Panc1 (cell line): ENCODE data around the gene CCBE1. TPM values are rescaled to one million over a fixed set of nuclear protein-coding genes. Genes with fewer than 3 reads are reported as not detected.

ENCODE experiments used
- ATAC-seq: fragments of 200-7000 bp; cut with Tn5 transposase; 2 replicates; pipeline ENCODE4 v1.9.1; 2020; ENCODE audit warnings: mild to moderate bottlenecking, moderate library complexity
- BruUV-seq: library from RNA; stranded (reverse); fragments of 400-500 nt; replicated peaks from 2 replicates; lab custom pipeline; 2021; lab: Mats Ljungman, UMichigan
- CTCF ChIA-PET: fragments of 300-600 bp; sonication (Branson Sonifier 250); formaldehyde crosslinking; loops from one replicate; lab custom pipeline; 2022; ENCODE audit warnings: antibody characterized with exemption; lab: Charles Lee
- POLR2A ChIA-PET: fragments of 300-600 bp; sonication (Branson Sonifier 250); formaldehyde crosslinking; loops from one replicate; lab custom pipeline; 2022; ENCODE audit warnings: antibody characterized with exemption; lab: Charles Lee
- DNase-seq: peaks from one replicate; pipeline ENCODE4 v3.0.0-alpha.2; 2010; ENCODE audit warnings: low read depth, low spot score
- H3K27ac ChIP-seq: 2 replicates; pipeline ENCODE4 v1.5.1; 2011; ENCODE audit warnings: mild to moderate bottlenecking, low read length, inconsistent platforms
- H3K27me3 ChIP-seq: fragments of 200-500 bp; sonication (Bioruptor generic); 2 replicates; pipeline ENCODE4 v1.6.0; 2014; ENCODE audit warnings: low read length, inconsistent platforms; ENCODE audit not compliant: control insufficient read depth, insufficient read depth
- H3K36me3 ChIP-seq: fragments of 200-500 bp; sonication (Bioruptor generic); 2 replicates; pipeline ENCODE4 v1.5.1; 2014; ENCODE audit warnings: inconsistent platforms, mild to moderate bottlenecking, low read length, moderate library complexity; ENCODE audit not compliant: control insufficient read depth, insufficient read depth
- H3K4me1 ChIP-seq: 2 replicates; pipeline ENCODE4 v1.5.1; 2011; ENCODE audit warnings: inconsistent platforms, mild to moderate bottlenecking, low read length, moderate library complexity; ENCODE audit not compliant: control insufficient read depth, insufficient read depth
- H3K4me3 ChIP-seq, 2 experiments: 2 replicates each; pipeline ENCODE4 v1.5.1; 2011 to 2012; ENCODE audit warnings: low read depth in 2 of 2, low read length in 2 of 2, mild to moderate bottlenecking in 2 of 2, inconsistent platforms in 1 of 2, moderate library complexity in 1 of 2
- H3K9me3 ChIP-seq: fragments of 200-500 bp; sonication (Bioruptor generic); 2 replicates; pipeline ENCODE4 v1.5.1; 2014; ENCODE audit warnings: low read depth, mild to moderate bottlenecking, inconsistent platforms, low read length, moderate library complexity; ENCODE audit not compliant: control insufficient read depth, insufficient read depth
- CTCF ChIP-seq: fragments of 450-650 bp; IDR thresholded peaks from 2 replicates; pipeline ENCODE4 v1.5.1; 2017; ENCODE audit warnings: mild to moderate bottlenecking
- POLR2AphosphoS5 ChIP-seq: IDR thresholded peaks from 2 replicates; pipeline ENCODE4 v1.6.1; 2012; ENCODE audit warnings: mild to moderate bottlenecking, low read depth, low read length, moderate library complexity
- REST ChIP-seq, 2 experiments: IDR thresholded peaks; 2 replicates each; pipeline ENCODE4 v1.6.1; 2011 to 2012; ENCODE audit warnings: low read depth in 2 of 2, control low read depth in 1 of 2, low read length in 1 of 2, mild to moderate bottlenecking in 1 of 2, moderate library complexity in 1 of 2; ENCODE audit not compliant: insufficient read depth in 1 of 2
- SIN3A ChIP-seq: IDR thresholded peaks from 2 replicates; pipeline ENCODE4 v1.6.1; 2012; ENCODE audit warnings: low read depth, mild to moderate bottlenecking, low read length, moderate library complexity, borderline replicate concordance; ENCODE audit not compliant: insufficient read depth
- TCF7L2 ChIP-seq: IDR thresholded peaks from 2 replicates; pipeline ENCODE4 v1.6.1; 2011; ENCODE audit warnings: mild to moderate bottlenecking, low read depth, low read length, inconsistent platforms
- in situ Hi-C: cut with HindIII; loops from 2 replicates; pipeline ENCODE4 v1.10.0; 2016; ENCODE audit warnings: low sequenced_read_pairs, low pct_unique_long_range_greater_than_20kb
- intact Hi-C: fragments of 100-400 bp; cut with micrococcal nuclease; formaldehyde crosslinking; loops from one replicate; pipeline ENCODE4 v1.10.0; 2022; ENCODE audit not compliant: unreplicated experiment
- total RNA-seq: library from RNA; stranded (reverse); gene quantifications from one replicate; pipeline ENCODE4 v1.2.1, GENCODE V29; 2021; ENCODE audit not compliant: unreplicated experiment

The CCBE1 gene
- total RNA-seq, 1 experiment from 2014 or later = 0.13 TPM

GRCh38 chr18:59576541-59577385 lies 120.5 kb downstream of the CCBE1 start:
- H3K27me3 ChIP-seq = no peaks in the 10 kb centered on the region
- DNase-seq (no peak), ATAC-seq (no peak)
- BruUV-seq = no TSS peak
- H3K9me3 ChIP-seq = no peaks in the 10 kb centered on the region
- in situ Hi-C loops = no loop called here
- H3K36me3 ChIP-seq = no peaks in the 10 kb centered on the region
- no peaks in the 10 kb centered on the region for H3K4me1 ChIP-seq
- no peak overlapping the region for H3K27ac ChIP-seq
- TF ChIP-seq SIN3A (no peak), POLR2AphosphoS5 (no peak), TCF7L2 (no peak)
- no peak overlapping the region for H3K4me3 ChIP-seq
- POLR2A ChIA-PET = no interaction called here
- CTCF ChIA-PET = no interaction called here
- intact Hi-C loops = no loop called here

GRCh38 chr18:59575995-59576394 lies 121.2 kb downstream of the CCBE1 start:
- DNase-seq (no peak), ATAC-seq (no peak)
- BruUV-seq = no TSS peak
- TF ChIP-seq SIN3A (no peak), POLR2AphosphoS5 (no peak), TCF7L2 (no peak), REST (IDR thresholded peaks at IDR 0.05; ENCODE audit: insufficient read depth in 1 of 2, low read depth in 2 of 2, low read length in 1 of 2) (no peak), CTCF (no peak)
- no peak overlapping the region for H3K4me3 ChIP-seq
- intact Hi-C loops = no loop called here
- no peaks in the 10 kb centered on the region for H3K9me3 ChIP-seq
- ChIA-PET POLR2A (no interaction called here), CTCF (no interaction called here)
- no peaks in the 10 kb centered on the region for H3K4me1 ChIP-seq
- in situ Hi-C loops = no loop called here
- no peak overlapping the region for H3K27ac ChIP-seq
- no peaks in the 10 kb centered on the region for H3K27me3 ChIP-seq
- H3K36me3 ChIP-seq = no peaks in the 10 kb centered on the region

- intact Hi-C loops (no loop called here), in situ Hi-C loops (no loop called here)
- Histone ChIP-seq H3K9me3 (no peaks in the 10 kb centered on the region), H3K27me3 (no peaks in the 10 kb centered on the region), H3K4me3 (no peak overlapping the region), H3K27ac (no peak overlapping the region), H3K36me3 (no peaks in the 10 kb centered on the region), H3K4me1 (no peaks in the 10 kb centered on the region)
- TF ChIP-seq CTCF (no peak), TCF7L2 (no peak), SIN3A (no peak), POLR2AphosphoS5 (no peak), REST (IDR thresholded peaks at IDR 0.05; ENCODE audit: insufficient read depth in 1 of 2, low read depth in 2 of 2, low read length in 1 of 2) (no peak)
- no TSS peak for BruUV-seq
- POLR2A ChIA-PET = no interaction called here
- no peak for ATAC-seq
- CTCF ChIA-PET = no interaction called here
- no peak for DNase-seq
Observed at GRCh38 chr18:59573962-59574361, 123.3 kb downstream of the CCBE1 start.
